Aorta (tissue), 5 donors: Measurements from ENCODE around the gene EPB41L1. TPM values are rescaled to one million over a fixed set of nuclear protein-coding genes. Genes with fewer than 3 reads are reported as not detected.

Experiments used
- ATAC-seq: fragments of 200-7000 bp; cut with Tn5 transposase; one replicate; pipeline ENCODE4 v1.9.1; 2022; ENCODE audit warnings: moderate library complexity; ENCODE audit not compliant: low FRiP score
- DNase-seq, 2 donors: peaks; one replicate each; pipeline ENCODE4 v3.0.0-alpha.2; 2020
- H3K27ac ChIP-seq, 2 donors: one replicate each; pipeline ENCODE4 v1.5.1; 2013; ENCODE audit warnings: low read length in 2 of 2, mild to moderate bottlenecking in 2 of 2, moderate library complexity in 2 of 2, control low read depth in 1 of 2, inconsistent platforms in 1 of 2, low read depth in 1 of 2
- H3K27me3 ChIP-seq, 2 donors: one replicate each; pipeline ENCODE4 v1.6.1; 2013; ENCODE audit warnings: control low read depth in 1 of 2, low read length in 1 of 2, mild to moderate bottlenecking in 1 of 2, moderate library complexity in 1 of 2; ENCODE audit not compliant: insufficient read depth in 2 of 2, control insufficient read depth in 1 of 2
- H3K36me3 ChIP-seq, 2 donors: one replicate each; pipeline ENCODE4 v1.6.1; 2013; ENCODE audit warnings: control low read depth in 1 of 2, low read length in 1 of 2, mild to moderate bottlenecking in 1 of 2; ENCODE audit not compliant: insufficient read depth in 2 of 2, control insufficient read depth in 1 of 2
- H3K4me1 ChIP-seq, 2 donors: one replicate each; pipeline ENCODE4 v1.6.1; 2013; ENCODE audit warnings: low read length in 2 of 2, control low read depth in 1 of 2, mild to moderate bottlenecking in 1 of 2, moderate library complexity in 1 of 2; ENCODE audit not compliant: insufficient read depth in 2 of 2, control insufficient read depth in 1 of 2
- H3K4me3 ChIP-seq, 2 donors: one replicate each; pipeline ENCODE4 v1.5.1; 2013; ENCODE audit warnings: low read length in 2 of 2, control low read depth in 1 of 2, mild to moderate bottlenecking in 1 of 2
- H3K9me3 ChIP-seq: one replicate; pipeline ENCODE4 v1.6.1; 2013; ENCODE audit warnings: mild to moderate bottlenecking, low read length; ENCODE audit not compliant: control insufficient read depth
- WGBS, 2 donors: extraction: QIAGEN DNeasy Blood & Tissue Kit; methylation state at CpG; one replicate each; pipeline ENCODE4 v1.1.7; 2013; 5-methylcytosine and 5-hydroxymethylcytosine counted together
- intact Hi-C, 2 donors: fragments of 100-400 bp; cut with DNase I; formaldehyde crosslinking; loops; one replicate each; pipeline versions ENCODE4 v1.14.2 to v1.15.0; 2022
- polyA plus RNA-seq, 2 donors: library from polyadenylated mRNA; stranded (reverse); fragments of 200-250 nt; gene quantifications; one replicate each; pipeline ENCODE4 v1.2.3, GENCODE V29; 2013
- total RNA-seq, 2 donors: library from RNA; stranded (reverse); fragmentation: NEBNext Ultra II Directional; extraction: Animal tissue kit (Norgen Biotek cat#: 25700); gene quantifications; one replicate each; pipeline ENCODE4 v1.2.1, GENCODE V29; 2021
- donor health status: healthy with polysubstance abuse.
- donor health status: Bipolar disorder and iron deficiency.
- donor health status: DM: no; HTN: no; CAD: no.
- donor health status: DM: no; HTN: no; CAD: no.
- donor health status: DM: yes; HTN: yes; CAD: no.

The EPB41L1 gene
- total and polyA plus RNA-seq, 4 donors: 18.0 to 47.1 (median 32.7) TPM

- no peaks in the 10 kb centered on the region for H3K36me3 ChIP-seq
- H3K9me3 ChIP-seq: no peaks in the 10 kb centered on the region
- intact Hi-C loops: no loop called here
- 95 to 96% methylated on average over 7 of the region's 7 CpGs for WGBS, 2 donors
- ATAC-seq (no peak), DNase-seq (no peak)
- no peaks in the 10 kb centered on the region for H3K4me1 ChIP-seq
- H3K4me3 ChIP-seq: no peak overlapping the region
- H3K27me3 ChIP-seq: no peaks in the 10 kb centered on the region
- no peak overlapping the region for H3K27ac ChIP-seq
Measured at GRCh38 chr20:36120991-36121390, 33.5 kb upstream of the EPB41L1 start.

DNA sequence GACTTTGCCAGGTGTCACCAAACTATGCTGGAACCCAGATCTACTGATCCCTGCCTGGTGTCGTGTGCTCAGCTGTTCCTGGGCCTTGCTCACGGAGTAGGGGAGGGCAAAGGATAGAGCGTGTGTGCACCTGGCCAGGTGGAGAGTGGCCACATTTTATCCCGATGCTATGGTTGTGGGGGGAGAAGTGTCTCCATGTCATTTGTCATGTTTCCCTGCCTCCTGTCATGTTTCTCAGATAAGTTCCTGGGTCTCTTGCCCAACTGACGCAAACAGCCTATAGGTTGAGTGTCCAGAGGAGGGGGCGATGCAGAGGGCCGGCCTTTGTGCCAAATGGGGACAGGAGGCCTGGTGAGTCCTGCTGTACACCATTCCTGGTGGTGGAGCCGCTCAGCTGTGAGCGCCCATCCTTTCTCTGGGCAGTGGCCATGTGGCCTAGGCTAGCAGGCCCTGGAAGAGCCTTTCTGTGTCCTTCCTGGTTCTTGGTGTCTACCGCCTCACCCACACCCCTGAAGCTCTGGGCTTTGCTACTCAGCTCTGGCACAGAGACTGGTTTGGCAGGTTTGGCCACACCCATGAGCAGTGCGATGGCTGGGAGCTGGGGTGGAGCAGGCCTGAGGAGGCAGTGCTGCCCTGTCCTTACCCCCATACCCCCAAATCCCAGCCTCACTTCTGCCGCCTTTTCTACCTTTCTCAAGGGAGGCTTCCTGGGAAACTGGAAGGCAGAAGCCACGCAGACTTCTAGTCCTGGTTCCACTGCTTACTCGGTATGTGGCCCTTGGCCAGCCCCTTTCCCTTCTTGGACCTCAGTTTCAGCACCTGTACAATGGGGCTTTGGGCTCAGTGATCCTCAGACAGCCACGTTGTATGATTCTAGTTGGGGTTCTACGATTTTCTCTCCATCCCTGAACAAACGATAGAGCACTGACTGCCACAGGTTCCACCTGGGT lies 32.3 kb upstream of the EPB41L1 start:
- Histone ChIP-seq H3K4me1 (no peaks in the 10 kb centered on the region), H3K27me3 (no peaks in the 10 kb centered on the region), H3K9me3 (no peaks in the 10 kb centered on the region), H3K27ac (no peak overlapping the region), H3K36me3 (no peaks in the 10 kb centered on the region), H3K4me3 (no peak overlapping the region)
- intact Hi-C loops: no loop called here
- ATAC-seq: no peak
- no peak for DNase-seq
- 94 to 95% methylated on average over 17 of the region's 17 CpGs for WGBS, 2 donors

GRCh38 chr20:36122931-36123288 lies 31.6 kb upstream of the EPB41L1 start:
- WGBS, 2 donors: 85 to 90% methylated on average over 7 of the region's 7 CpGs
- intact Hi-C loops: no loop called here
- ATAC-seq (no peak), DNase-seq (no peak)
- H3K4me3 ChIP-seq: no peak overlapping the region
- H3K4me1 ChIP-seq: no peaks in the 10 kb centered on the region
- H3K36me3 ChIP-seq: no peaks in the 10 kb centered on the region
- H3K27me3 ChIP-seq: no peaks in the 10 kb centered on the region
- no peaks in the 10 kb centered on the region for H3K9me3 ChIP-seq
- H3K27ac ChIP-seq: no peak overlapping the region

DNA sequence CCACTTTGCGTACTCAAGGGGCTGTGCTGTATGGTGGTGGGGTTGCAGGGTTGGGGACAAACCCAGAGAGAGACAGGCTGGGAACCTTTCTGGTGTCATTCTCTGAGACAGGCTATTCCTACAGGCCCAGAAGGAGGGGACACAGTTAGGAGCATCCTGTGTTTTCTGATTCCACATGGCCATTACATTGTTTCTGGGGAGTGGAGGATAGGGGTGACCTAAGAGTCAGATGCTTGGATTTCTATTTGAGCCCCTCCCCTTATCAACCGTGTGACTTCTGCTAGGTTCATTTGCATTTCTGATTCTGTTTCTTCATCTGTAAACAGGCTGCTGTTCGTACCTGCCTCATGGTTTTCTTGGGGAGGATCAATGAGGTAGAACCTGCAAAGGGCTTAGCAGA lies 29.4 kb upstream of the EPB41L1 start:
- no peak overlapping the region for H3K4me3 ChIP-seq
- H3K27ac ChIP-seq: no peak overlapping the region
- 68 to 77% methylated on average over 3 of the region's 3 CpGs for WGBS, 2 donors
- no peaks in the 10 kb centered on the region for H3K27me3 ChIP-seq
- no peaks in the 10 kb centered on the region for H3K9me3 ChIP-seq
- H3K4me1 ChIP-seq: no peaks in the 10 kb centered on the region
- intact Hi-C loops: no loop called here
- no peak for ATAC-seq
- H3K36me3 ChIP-seq: no peaks in the 10 kb centered on the region
- no peak for DNase-seq

GRCh38 chr20:36126836-36127527 lies 27.6 kb upstream of the EPB41L1 start:
- Histone ChIP-seq H3K36me3 (no peaks in the 10 kb centered on the region), H3K27ac (no peak overlapping the region), H3K9me3 (no peaks in the 10 kb centered on the region), H3K4me1 (no peaks in the 10 kb centered on the region), H3K27me3 (no peaks in the 10 kb centered on the region), H3K4me3 (no peak overlapping the region)
- DNase-seq: no peak
- WGBS, 2 donors: 93 to 94% methylated on average over 7 of the region's 7 CpGs
- intact Hi-C loops: no loop called here
- no peak for ATAC-seq

DNA sequence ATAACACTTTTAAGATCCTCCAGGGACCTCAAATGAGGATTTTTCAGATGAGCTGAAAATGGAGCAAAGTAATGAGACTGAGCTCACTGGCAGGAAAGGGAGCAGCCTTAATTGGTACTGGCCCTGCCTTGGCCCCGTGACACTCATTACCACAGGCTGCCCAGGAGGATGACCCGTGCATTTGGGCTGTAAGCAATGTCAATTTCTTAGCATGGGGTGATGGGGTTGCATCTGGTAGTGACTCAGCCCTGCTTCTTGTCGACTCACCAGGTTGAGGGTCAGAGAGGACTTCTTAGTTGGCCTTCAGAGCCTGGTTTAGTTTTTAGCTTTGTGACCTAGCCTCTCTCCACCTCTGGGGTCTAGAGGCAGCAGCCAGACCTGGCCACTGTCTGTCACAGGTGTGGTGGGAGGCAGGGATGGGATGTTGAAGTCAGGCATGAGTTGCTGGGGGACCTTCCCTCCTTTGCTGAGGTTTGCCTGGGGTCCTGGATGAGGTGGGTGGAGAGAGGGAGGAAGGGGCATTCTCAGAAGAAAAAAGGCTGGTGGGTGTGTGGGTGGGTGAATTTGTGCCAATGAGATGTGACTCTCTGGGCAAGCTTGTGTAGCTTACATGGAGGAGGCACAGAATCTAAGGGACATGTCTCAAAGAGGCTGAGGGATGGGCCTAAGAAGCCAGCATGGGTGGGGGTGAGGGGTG lies 25.9 kb upstream of the EPB41L1 start:
- ATAC-seq: peak; percentile 25
- intact Hi-C loops: no loop called here
- H3K36me3 ChIP-seq: no peaks in the 10 kb centered on the region
- H3K27me3 ChIP-seq: no peaks in the 10 kb centered on the region
- 55 to 69% methylated on average over 3 of the region's 3 CpGs for WGBS, 2 donors
- no peak overlapping the region for H3K27ac ChIP-seq
- H3K4me1 ChIP-seq: no peaks in the 10 kb centered on the region
- no peaks in the 10 kb centered on the region for H3K9me3 ChIP-seq
- H3K4me3 ChIP-seq: no peak overlapping the region
- peak in 1 of 2 donors; percentile 43 for DNase-seq

GRCh38 chr20:36129160-36129543 lies 25.4 kb upstream of the EPB41L1 start:
- Histone ChIP-seq H3K27ac (no peak overlapping the region), H3K4me1 (no peaks in the 10 kb centered on the region), H3K9me3 (no peaks in the 10 kb centered on the region), H3K27me3 (no peaks in the 10 kb centered on the region), H3K36me3 (no peaks in the 10 kb centered on the region), H3K4me3 (no peak overlapping the region)
- WGBS, 2 donors: 85 to 88% methylated on average over 8 of the region's 8 CpGs
- DNase-seq (peak in 1 of 2 donors; percentile 21), ATAC-seq (no peak)
- intact Hi-C loops: no loop called here

- no peaks in the 10 kb centered on the region for H3K27me3 ChIP-seq
- intact Hi-C loops: no loop called here
- no peaks in the 10 kb centered on the region for H3K36me3 ChIP-seq
- no peaks in the 10 kb centered on the region for H3K9me3 ChIP-seq
- no peak for ATAC-seq
- no peak overlapping the region for H3K27ac ChIP-seq
- WGBS, 2 donors: 94 to 95% methylated on average over 6 of the region's 6 CpGs
- no peaks in the 10 kb centered on the region for H3K4me1 ChIP-seq
- peak in 1 of 2 donors; percentile 0 for DNase-seq
- H3K4me3 ChIP-seq: no peak overlapping the region
Measured at GRCh38 chr20:36130390-36130789, 24.1 kb upstream of the EPB41L1 start.
